ENCODE results near the gene FOXO3. TPM values are rescaled to one million over a fixed set of nuclear protein-coding genes. Genes with fewer than 3 reads are reported as not detected.

The FOXO3 gene
- total RNA-seq, 1 donor from 2014 or later, result 60.3 TPM

GRCh38 chr6:108598305-108598863 is 37.7 kb downstream of the FOXO3 start:
- Mint-ChIP-seq H3K4me3 (ENCODE audit: unreplicated experiment) (no peak overlapping the region), H3K36me3 (ENCODE audit: unreplicated experiment) (no peaks in the 10 kb centered on the region), H3K27ac (ENCODE audit: unreplicated experiment) (peak overlapping the region; percentile 74), H3K27me3 (ENCODE audit: unreplicated experiment) (no peaks in the 10 kb centered on the region), H3K9me3 (ENCODE audit: unreplicated experiment) (no peaks in the 10 kb centered on the region), H3K4me1 (ENCODE audit: unreplicated experiment) (peaks cover 56% of the 10 kb centered on the region)
- no peak for TF ChIP-seq CTCF (IDR thresholded peaks at IDR 0.05)
- DNase-seq (ENCODE audit: extremely low spot score, unreplicated experiment), result no peak

- DNase-seq (ENCODE audit: extremely low spot score, unreplicated experiment), result no peak
- peaks cover 40% of the 10 kb centered on the region for H3K4me1 Mint-ChIP-seq (ENCODE audit: unreplicated experiment)
- no peak overlapping the region for H3K4me3 Mint-ChIP-seq (ENCODE audit: unreplicated experiment)
- no peaks in the 10 kb centered on the region for H3K9me3 Mint-ChIP-seq (ENCODE audit: unreplicated experiment)
- no peak overlapping the region for H3K27ac Mint-ChIP-seq (ENCODE audit: unreplicated experiment)
- H3K36me3 Mint-ChIP-seq (ENCODE audit: unreplicated experiment), result no peaks in the 10 kb centered on the region
- H3K27me3 Mint-ChIP-seq (ENCODE audit: unreplicated experiment), result no peaks in the 10 kb centered on the region
- no peak for TF ChIP-seq CTCF (IDR thresholded peaks at IDR 0.05)
Measured at GRCh38 chr6:108604156-108604555, 43.4 kb downstream of the FOXO3 start.

GRCh38 chr6:108606250-108606690 is 45.6 kb downstream of the FOXO3 start:
- Mint-ChIP-seq H3K4me3 (ENCODE audit: unreplicated experiment) (no peak overlapping the region), H3K27ac (ENCODE audit: unreplicated experiment) (no peak overlapping the region), H3K4me1 (ENCODE audit: unreplicated experiment) (peaks cover 45% of the 10 kb centered on the region), H3K9me3 (ENCODE audit: unreplicated experiment) (no peaks in the 10 kb centered on the region), H3K36me3 (ENCODE audit: unreplicated experiment) (no peaks in the 10 kb centered on the region), H3K27me3 (ENCODE audit: unreplicated experiment) (no peaks in the 10 kb centered on the region)
- TF ChIP-seq CTCF (IDR thresholded peaks at IDR 0.05), result no peak
- no peak for DNase-seq (ENCODE audit: extremely low spot score, unreplicated experiment)

GRCh38 chr6:108608453-108609275 is 47.9 kb downstream of the FOXO3 start:
- H3K9me3 Mint-ChIP-seq (ENCODE audit: unreplicated experiment), result peaks cover 7% of the 10 kb centered on the region
- H3K4me3 Mint-ChIP-seq (ENCODE audit: unreplicated experiment), result no peak overlapping the region
- TF ChIP-seq CTCF (IDR thresholded peaks at IDR 0.05), result no peak
- H3K27ac Mint-ChIP-seq (ENCODE audit: unreplicated experiment), result peak overlapping the region; percentile 54
- H3K36me3 Mint-ChIP-seq (ENCODE audit: unreplicated experiment), result peaks cover 7% of the 10 kb centered on the region
- H3K4me1 Mint-ChIP-seq (ENCODE audit: unreplicated experiment), result peaks cover 52% of the 10 kb centered on the region
- no peak for DNase-seq (ENCODE audit: extremely low spot score, unreplicated experiment)
- H3K27me3 Mint-ChIP-seq (ENCODE audit: unreplicated experiment), result no peaks in the 10 kb centered on the region

- Mint-ChIP-seq H3K27me3 (ENCODE audit: unreplicated experiment) (no peaks in the 10 kb centered on the region), H3K27ac (ENCODE audit: unreplicated experiment) (no peak overlapping the region)
Measured at GRCh38 chr6:108609276-108609769, 48.6 kb downstream of the FOXO3 start.

More at GRCh38 chr6:108609276-108609769, 48.6 kb downstream of the FOXO3 start:
- peaks cover 7% of the 10 kb centered on the region for H3K36me3 Mint-ChIP-seq (ENCODE audit: unreplicated experiment)
- peaks cover 7% of the 10 kb centered on the region for H3K9me3 Mint-ChIP-seq (ENCODE audit: unreplicated experiment)
- H3K4me1 Mint-ChIP-seq (ENCODE audit: unreplicated experiment), result peaks cover 56% of the 10 kb centered on the region
- no peak for TF ChIP-seq CTCF (IDR thresholded peaks at IDR 0.05)
- DNase-seq (ENCODE audit: extremely low spot score, unreplicated experiment), result no peak
- no peak overlapping the region for H3K4me3 Mint-ChIP-seq (ENCODE audit: unreplicated experiment)

Data from osteocyte (in vitro differentiated cells).